Ishikawa (cell line): ENCODE measurements around the gene ATP11A.

Source experiments
- CEBPB ChIP-seq: IDR thresholded peaks from 2 replicates; pipeline ENCODE4 v1.6.1; 2012
- EGR1 ChIP-seq: IDR thresholded peaks from 2 replicates; pipeline ENCODE4 v1.6.1; 2012
- EP300 ChIP-seq: IDR thresholded peaks from 2 replicates; pipeline ENCODE4 v1.6.1; 2012; ENCODE audit warnings: borderline replicate concordance
- FOXM1 ChIP-seq: IDR thresholded peaks from 2 replicates; pipeline ENCODE4 v1.6.1; 2012; ENCODE audit warnings: low read depth, borderline replicate concordance
- MAX ChIP-seq: IDR thresholded peaks from 2 replicates; pipeline ENCODE4 v1.6.1; 2012
- NFIC ChIP-seq: IDR thresholded peaks from 2 replicates; pipeline ENCODE4 v1.6.1; 2012
- RAD21 ChIP-seq: IDR thresholded peaks from 2 replicates; pipeline ENCODE4 v1.6.1; 2012; ENCODE audit warnings: low read depth
- REST ChIP-seq: IDR thresholded peaks from 2 replicates; pipeline ENCODE4 v1.6.1; 2012; ENCODE audit warnings: low read depth, mild to moderate bottlenecking
- TAF1 ChIP-seq: IDR thresholded peaks from 2 replicates; pipeline ENCODE4 v1.6.1; 2012; ENCODE audit warnings: low read depth, mild to moderate bottlenecking
- TEAD4 ChIP-seq: IDR thresholded peaks from 2 replicates; pipeline ENCODE4 v1.6.1; 2012
- USF1 ChIP-seq: IDR thresholded peaks from 2 replicates; pipeline ENCODE4 v1.6.1; 2012
- YY1 ChIP-seq: IDR thresholded peaks from 2 replicates; pipeline ENCODE4 v1.6.1; 2012; ENCODE audit warnings: low read depth

- no peak for TF ChIP-seq EP300
- TF ChIP-seq REST, result no peak
- no peak for TF ChIP-seq NFIC
- TF ChIP-seq RAD21, result no peak
- no peak for TF ChIP-seq CEBPB
- TF ChIP-seq TAF1, result no peak
- TF ChIP-seq USF1, result no peak
- no peak for TF ChIP-seq EGR1
- no peak for TF ChIP-seq YY1
- no peak for TF ChIP-seq MAX
- no peak for TF ChIP-seq TEAD4
- no peak for TF ChIP-seq FOXM1
Observed at GRCh38 chr13:112809332-112810315, 119.8 kb downstream of the ATP11A start.
